Smooth muscle cell (in vitro differentiated cells): Measurements from ENCODE around the gene CRMP1. TPM values are rescaled to one million over a fixed set of nuclear protein-coding genes. Genes with fewer than 3 reads are reported as not detected.

Experiments
- DNase-seq: peaks from one replicate; lab custom pipeline; 2025; ENCODE audit not compliant: unreplicated experiment; lab: John Stamatoyannopoulos, UW
- H2AFZ ChIP-seq: fragments of 200-600 bp; sonication (generic); 2 replicates; pipeline ENCODE4 v1.6.0; 2016; ENCODE audit warnings: antibody characterized with exemption, low read depth, mild to moderate bottlenecking
- H3F3A ChIP-seq: fragments of 200-600 bp; sonication (generic); 2 replicates; pipeline ENCODE4 v1.6.0; 2017; ENCODE audit warnings: antibody characterized with exemption, low read depth
- H3K27ac ChIP-seq: fragments of 200-600 bp; sonication (generic); 2 replicates; pipeline ENCODE4 v1.5.1; 2016; ENCODE audit warnings: low read depth, mild to moderate bottlenecking
- H3K27me3 ChIP-seq: fragments of 200-600 bp; sonication (generic); 2 replicates; pipeline ENCODE4 v1.6.1; 2016; ENCODE audit warnings: low read depth, mild to moderate bottlenecking
- H3K36me3 ChIP-seq: fragments of 200-600 bp; sonication (generic); 2 replicates; pipeline ENCODE4 v1.5.1; 2016; ENCODE audit warnings: low read depth
- H3K4me1 ChIP-seq: fragments of 200-600 bp; sonication (generic); 2 replicates; pipeline ENCODE4 v1.5.1; 2016; ENCODE audit warnings: low read depth
- H3K4me2 ChIP-seq: fragments of 200-600 bp; sonication (generic); 2 replicates; pipeline ENCODE4 v1.6.0; 2016; ENCODE audit warnings: mild to moderate bottlenecking
- H3K4me3 ChIP-seq: fragments of 200-600 bp; sonication (generic); 2 replicates; pipeline ENCODE4 v1.5.1; 2016; ENCODE audit warnings: mild to moderate bottlenecking
- H3K79me2 ChIP-seq: fragments of 200-600 bp; sonication (generic); 2 replicates; pipeline ENCODE4 v1.6.0; 2016; ENCODE audit warnings: low read depth, mild to moderate bottlenecking
- H3K9ac ChIP-seq: fragments of 200-600 bp; sonication (generic); 2 replicates; pipeline ENCODE4 v1.6.0; 2016; ENCODE audit warnings: low read depth
- H3K9me3 ChIP-seq: fragments of 200-600 bp; sonication (generic); replicated peaks from 2 replicates; pipeline ENCODE4 v1.5.1; 2016; ENCODE audit warnings: low read depth
- H4K20me1 ChIP-seq: fragments of 200-600 bp; sonication (generic); 2 replicates; pipeline ENCODE4 v1.6.0; 2016; ENCODE audit warnings: low read depth
- CTCF ChIP-seq: fragments of 200-600 bp; sonication (generic); IDR thresholded peaks from 2 replicates; pipeline ENCODE4 v1.5.1; 2017; ENCODE audit warnings: borderline replicate concordance, mild to moderate bottlenecking, antibody characterized with exemption; ENCODE audit not compliant: insufficient read depth, poor library complexity, severe bottlenecking
- WGBS: methylation state at CpG from one replicate; pipeline ENCODE4 v1.1.7; 2016; ENCODE audit warnings: low lambda C conversion rate; 5-methylcytosine and 5-hydroxymethylcytosine counted together
- polyA plus RNA-seq: library from polyadenylated mRNA; unstranded; fragments of >200 nt; fragmentation: Nextera tagmentation; extraction: Ambion mirVana; gene quantifications from 2 replicates; pipeline ENCODE4 v1.2.1, GENCODE V29; 2016
- total RNA-seq: library from RNA; depleted of rRNA; stranded (reverse); fragments of >200 nt; gene quantifications from 2 replicates; pipeline ENCODE4 v1.2.3, GENCODE V29; 2014

CRMP1 gene
- total and polyA plus RNA-seq, 2 experiments from 2014 or later: 12.5 to 18.6 TPM

GRCh38 chr4:5874811-5875449 is 18.0 kb downstream of the CRMP1 start:
- H3K4me2 ChIP-seq: no peak overlapping the region
- no peaks in the 10 kb centered on the region for H3F3A ChIP-seq
- no peak overlapping the region for H3K9ac ChIP-seq
- 25% methylated on average over 6 of the region's 6 CpGs for WGBS
- no peak overlapping the region for H3K27ac ChIP-seq
- H3K4me3 ChIP-seq: no peak overlapping the region
- no peaks in the 10 kb centered on the region for H3K27me3 ChIP-seq
- no peak overlapping the region for H2AFZ ChIP-seq
- DNase-seq: no peak
- H4K20me1 ChIP-seq: peaks cover 78% of the 10 kb centered on the region
- H3K36me3 ChIP-seq: no peaks in the 10 kb centered on the region
- no peaks in the 10 kb centered on the region for H3K79me2 ChIP-seq
- H3K9me3 ChIP-seq: no peaks in the 10 kb centered on the region
- TF ChIP-seq CTCF: no peak
- H3K4me1 ChIP-seq: no peaks in the 10 kb centered on the region

GRCh38 chr4:5870701-5871100 is 22.2 kb downstream of the CRMP1 start:
- DNase-seq: no peak
- WGBS: 95% methylated on average over 13 of the region's 13 CpGs
- Histone ChIP-seq H4K20me1 (peaks cover 47% of the 10 kb centered on the region), H3K27ac (no peak overlapping the region), H2AFZ (no peak overlapping the region), H3K79me2 (no peaks in the 10 kb centered on the region), H3K36me3 (no peaks in the 10 kb centered on the region), H3K9ac (no peak overlapping the region), H3K4me3 (no peak overlapping the region), H3F3A (no peaks in the 10 kb centered on the region), H3K9me3 (no peaks in the 10 kb centered on the region), H3K4me2 (no peak overlapping the region), H3K27me3 (no peaks in the 10 kb centered on the region), H3K4me1 (no peaks in the 10 kb centered on the region)
- TF ChIP-seq CTCF: no peak

- WGBS: 96% methylated on average over 14 of the region's 14 CpGs
- H3K4me3 ChIP-seq: no peak overlapping the region
- DNase-seq: no peak
- no peak for TF ChIP-seq CTCF
- no peaks in the 10 kb centered on the region for H3K27me3 ChIP-seq
- H3K9me3 ChIP-seq: no peaks in the 10 kb centered on the region
- H2AFZ ChIP-seq: no peak overlapping the region
- H3K27ac ChIP-seq: no peak overlapping the region
- H3K9ac ChIP-seq: no peak overlapping the region
- no peaks in the 10 kb centered on the region for H3K79me2 ChIP-seq
- no peaks in the 10 kb centered on the region for H3K36me3 ChIP-seq
- H3K4me1 ChIP-seq: no peaks in the 10 kb centered on the region
- H4K20me1 ChIP-seq: peaks cover 41% of the 10 kb centered on the region
- no peak overlapping the region for H3K4me2 ChIP-seq
- no peaks in the 10 kb centered on the region for H3F3A ChIP-seq
Observed at GRCh38 chr4:5869966-5870619, 22.8 kb downstream of the CRMP1 start.

DNA sequence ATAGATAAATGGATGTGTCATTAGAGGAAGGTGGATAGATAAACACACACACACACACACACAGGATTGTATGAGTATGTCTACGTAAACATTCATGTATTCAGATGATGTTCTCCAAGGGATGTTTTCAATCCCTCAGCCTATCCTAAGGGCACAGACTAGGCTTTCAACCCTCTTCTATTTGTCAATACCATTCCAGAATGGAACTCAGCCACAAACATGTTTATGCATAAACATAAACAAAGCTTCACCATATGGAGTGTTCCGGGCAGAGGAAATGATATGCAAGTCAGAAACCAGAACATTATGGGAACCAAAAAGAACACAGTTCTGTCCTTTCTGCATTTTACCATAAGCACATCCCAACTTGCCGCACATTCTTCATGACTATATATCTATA is 25.0 kb downstream of the CRMP1 start:
- no peak for TF ChIP-seq CTCF
- Histone ChIP-seq H3K4me1 (no peaks in the 10 kb centered on the region), H3K4me3 (no peak overlapping the region), H4K20me1 (peaks cover 28% of the 10 kb centered on the region), H3F3A (no peaks in the 10 kb centered on the region), H3K27ac (no peak overlapping the region), H3K36me3 (no peaks in the 10 kb centered on the region), H3K79me2 (no peaks in the 10 kb centered on the region), H3K27me3 (no peaks in the 10 kb centered on the region), H3K9me3 (no peaks in the 10 kb centered on the region), H2AFZ (no peak overlapping the region), H3K4me2 (no peak overlapping the region), H3K9ac (no peak overlapping the region)
- DNase-seq: no peak
- WGBS: 93% methylated on average over 3 of the region's 3 CpGs
